ENCODE results near the gene FAM120A.

The FAM120A gene

GRCh38 chr9:93558503-93558902, 107.0 kb downstream of the FAM120A start:
- DNase-seq (ENCODE audit: low read depth, low spot score): no peak

GRCh38 chr9:93560991-93561390, 109.5 kb downstream of the FAM120A start:
- DNase-seq (ENCODE audit: low read depth, low spot score): no peak

DNA sequence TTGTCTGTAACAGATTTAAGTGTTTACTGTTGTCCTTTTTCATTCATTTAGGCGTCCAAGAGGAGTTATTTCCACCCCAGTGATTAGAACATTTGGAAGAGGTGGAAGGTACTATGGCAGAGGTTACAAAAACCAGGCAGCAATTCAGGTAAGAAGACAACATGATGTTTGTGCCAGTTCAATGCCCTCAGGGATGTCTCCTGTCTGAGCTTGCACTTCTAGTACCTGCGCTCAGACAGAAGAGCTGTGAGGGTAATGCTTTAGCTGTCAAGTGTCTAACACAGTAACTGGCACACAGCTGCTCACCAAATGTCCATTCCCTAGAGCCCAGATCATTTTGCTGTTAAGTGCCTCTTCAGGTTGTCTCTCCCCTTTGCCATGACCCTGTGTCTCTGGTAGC, 110.7 kb downstream of the FAM120A start:
- DNase-seq (ENCODE audit: low read depth, low spot score): no peak

- no peak for DNase-seq (ENCODE audit: low read depth, low spot score)
These were observed 113.6 kb downstream of the FAM120A start for GRCh38 chr9:93565089-93565488.

GRCh38 chr9:93566408-93567270, 115.2 kb downstream of the FAM120A start:
- DNase-seq (ENCODE audit: low read depth, low spot score): peak; percentile 88

DNA sequence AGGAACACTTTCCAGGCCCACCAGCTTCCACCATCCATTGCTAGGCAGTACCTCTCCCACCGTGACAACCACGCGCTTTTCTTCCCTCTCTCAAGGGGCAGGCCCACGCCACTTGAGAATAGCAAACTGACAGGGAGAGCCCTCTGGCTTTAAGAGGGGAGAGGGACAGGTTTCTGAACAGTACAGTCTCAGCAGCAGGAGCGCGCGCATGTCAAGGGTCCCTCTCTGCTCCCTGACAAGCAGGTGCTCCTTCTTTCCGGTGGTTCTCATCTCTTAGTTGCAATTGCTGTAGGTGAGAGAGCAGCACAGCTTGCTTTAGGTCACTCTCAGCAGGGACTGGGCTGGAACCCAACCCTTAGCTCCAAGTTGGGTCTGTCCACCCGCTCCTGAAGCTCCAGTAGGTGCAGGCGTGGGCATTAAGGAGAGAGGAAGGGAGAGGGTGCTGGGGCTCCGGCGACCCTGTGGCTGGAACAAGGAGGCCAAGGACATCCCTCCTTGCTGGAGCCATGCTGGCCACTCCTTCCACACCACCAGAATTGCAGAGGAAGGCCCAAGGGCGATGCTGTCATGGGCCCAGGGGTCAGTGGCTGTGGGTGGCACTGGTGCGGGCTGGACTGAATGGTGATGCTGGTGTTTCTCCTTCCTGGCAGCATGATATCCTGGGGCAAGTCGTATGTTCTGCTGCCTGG, 115.9 kb downstream of the FAM120A start:
- DNase-seq (ENCODE audit: low read depth, low spot score): no peak

- no peak for DNase-seq (ENCODE audit: low read depth, low spot score)
These were observed 116.7 kb downstream of the FAM120A start for GRCh38 chr9:93568169-93568568.

DNA sequence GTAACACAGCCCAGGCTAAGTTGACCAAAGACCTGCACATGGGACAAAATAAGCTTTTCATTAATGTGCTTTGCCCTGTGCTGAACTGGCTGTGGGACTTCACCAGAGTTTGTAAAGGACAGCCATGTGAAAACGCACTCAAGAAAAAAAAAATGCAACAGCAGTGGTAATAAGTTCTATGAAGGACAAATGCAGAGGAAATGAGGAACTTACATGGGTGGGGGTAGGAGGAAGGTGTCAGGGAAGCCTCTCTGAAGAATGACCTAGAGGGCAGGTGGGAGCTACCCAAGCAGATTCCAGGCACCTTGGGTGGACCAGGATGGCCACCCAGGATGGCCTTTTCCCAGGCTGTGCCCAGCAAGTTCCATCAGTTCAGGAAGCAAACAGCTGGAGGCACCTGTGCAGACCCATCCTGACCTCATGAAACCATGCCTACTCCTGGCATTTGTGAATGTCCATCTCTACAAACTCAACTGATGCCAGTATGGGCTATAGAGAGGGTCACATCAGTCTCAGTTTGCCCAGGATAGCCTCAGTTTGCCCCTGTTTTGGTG, 118.2 kb downstream of the FAM120A start:
- no peak for DNase-seq (ENCODE audit: low read depth, low spot score)

- DNase-seq (ENCODE audit: low read depth, low spot score): no peak
These were observed 120.7 kb downstream of the FAM120A start for GRCh38 chr9:93572221-93572620.

- DNase-seq (ENCODE audit: low read depth, low spot score): no peak
These were observed 121.4 kb downstream of the FAM120A start for GRCh38 chr9:93572636-93573515.

GRCh38 chr9:93573516-93573828, 122.0 kb downstream of the FAM120A start:
- no peak for DNase-seq (ENCODE audit: low read depth, low spot score)

- DNase-seq (ENCODE audit: low read depth, low spot score): no peak
These were observed 122.8 kb downstream of the FAM120A start for GRCh38 chr9:93574091-93574899.

DNA sequence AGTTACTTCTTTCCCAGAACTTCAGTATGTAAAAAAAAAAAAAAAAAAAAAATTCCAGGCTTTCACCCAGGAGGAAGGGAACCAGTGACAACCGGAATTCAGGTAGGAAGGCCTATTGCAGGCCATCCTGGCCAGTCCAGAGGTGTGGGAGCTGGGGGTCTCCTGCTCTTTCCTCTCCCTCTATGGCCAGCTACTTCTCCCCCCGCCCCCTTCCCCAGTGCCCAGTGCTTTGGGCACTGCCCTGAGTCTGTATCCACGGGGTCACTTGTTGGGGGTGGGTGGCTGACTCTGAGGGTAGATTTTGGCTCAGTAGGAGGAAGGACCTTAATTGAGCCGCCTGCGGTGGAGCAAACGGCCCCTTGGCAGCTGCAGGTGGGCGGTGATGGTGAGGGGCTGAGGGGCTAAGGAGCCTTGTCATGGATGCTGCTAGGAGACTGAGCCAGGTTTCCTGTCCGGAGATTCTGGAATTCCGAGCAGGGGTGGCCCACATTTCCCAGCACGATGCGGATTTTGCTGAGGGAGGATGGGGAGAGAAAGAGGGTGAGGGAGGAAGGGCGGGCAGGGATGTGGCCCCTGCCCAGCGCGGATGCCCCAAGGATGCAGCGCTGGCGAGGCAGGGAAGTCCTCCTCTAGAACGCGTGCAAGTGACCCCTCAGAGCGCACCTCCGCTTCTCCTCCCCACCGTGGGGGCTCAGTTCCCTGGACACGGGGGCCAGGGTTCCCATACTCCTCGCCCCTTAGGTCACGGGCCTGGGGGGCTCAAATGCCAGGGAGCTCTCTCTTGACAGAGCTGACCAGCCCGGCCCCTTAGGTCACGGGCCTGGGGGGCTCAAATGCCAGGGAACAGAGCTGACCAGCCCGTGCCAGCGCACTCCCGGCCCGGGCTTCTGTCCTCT, 123.7 kb downstream of the FAM120A start:
- no peak for DNase-seq (ENCODE audit: low read depth, low spot score)

GRCh38 chr9:93575796-93576257, 124.3 kb downstream of the FAM120A start:
- no peak for DNase-seq (ENCODE audit: low read depth, low spot score)

DNA sequence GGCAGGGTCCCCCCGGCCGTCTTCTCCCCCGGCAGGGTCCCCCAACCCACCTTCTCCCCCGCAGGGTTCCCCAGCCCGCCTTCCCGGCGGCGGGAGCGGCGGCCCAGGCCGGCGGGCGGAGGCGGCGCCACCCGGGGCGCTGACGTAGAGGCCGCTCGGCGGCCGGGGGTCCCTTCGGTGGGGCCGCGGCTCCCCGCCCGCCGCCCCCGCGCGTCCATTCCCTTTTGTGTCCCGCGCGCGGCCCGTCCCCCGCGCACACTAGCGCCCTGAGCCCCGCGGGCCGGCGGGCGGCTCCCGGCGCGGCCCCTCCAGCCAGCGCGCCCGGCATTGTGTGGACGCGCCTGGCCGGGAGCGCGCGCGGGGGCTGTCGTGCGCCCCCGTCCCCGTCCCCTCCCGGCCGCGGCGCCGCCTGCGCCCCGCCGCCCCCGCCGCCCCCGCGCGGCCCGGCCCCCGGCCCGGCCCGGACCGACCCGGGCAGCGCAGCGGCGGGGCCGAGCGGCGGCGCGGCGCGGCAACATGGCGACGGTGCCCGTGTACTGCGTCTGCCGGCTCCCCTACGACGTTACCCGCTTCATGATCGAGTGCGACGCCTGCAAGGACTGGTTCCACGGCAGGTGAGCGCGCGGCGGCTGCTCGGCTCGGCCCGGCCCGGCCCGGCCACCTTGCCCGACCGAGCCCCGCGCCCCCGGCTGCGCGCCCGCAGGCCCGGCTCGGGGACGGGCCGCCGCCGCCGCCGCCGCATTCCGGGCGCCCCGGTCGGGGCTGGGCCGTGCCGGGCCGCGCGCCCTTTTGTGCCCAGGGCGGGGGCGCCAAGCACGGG, 125.0 kb downstream of the FAM120A start, which contains the start of gene PHF2:
Gene PHF2, plus strand, starts transcription at position 327 of the 820 bp plus-strand sequence. Its CDS starts 190 bp downstream, at position 517.
- no peak for DNase-seq (ENCODE audit: low read depth, low spot score)

GRCh38 chr9:93577078-93577974, 125.8 kb downstream of the FAM120A start:
- no peak for DNase-seq (ENCODE audit: low read depth, low spot score)

GRCh38 chr9:93577975-93578682, 126.6 kb downstream of the FAM120A start:
- DNase-seq (ENCODE audit: low read depth, low spot score): no peak
